IPS-NIHi7 (cell line): Measurements from ENCODE around the gene NUP85.
"Not testable (repeated sequence)": the region's sequence is repeated elsewhere in the genome, so short reads cannot be mapped to it uniquely, and the experiment has no call there.

ENCODE experiments used
- DNase-seq: peaks from one replicate; pipeline ENCODE4 v3.0.0; 2012; ENCODE audit warnings: mixed read lengths; ENCODE audit errors: extremely low spot score

The NUP85 gene

DNA sequence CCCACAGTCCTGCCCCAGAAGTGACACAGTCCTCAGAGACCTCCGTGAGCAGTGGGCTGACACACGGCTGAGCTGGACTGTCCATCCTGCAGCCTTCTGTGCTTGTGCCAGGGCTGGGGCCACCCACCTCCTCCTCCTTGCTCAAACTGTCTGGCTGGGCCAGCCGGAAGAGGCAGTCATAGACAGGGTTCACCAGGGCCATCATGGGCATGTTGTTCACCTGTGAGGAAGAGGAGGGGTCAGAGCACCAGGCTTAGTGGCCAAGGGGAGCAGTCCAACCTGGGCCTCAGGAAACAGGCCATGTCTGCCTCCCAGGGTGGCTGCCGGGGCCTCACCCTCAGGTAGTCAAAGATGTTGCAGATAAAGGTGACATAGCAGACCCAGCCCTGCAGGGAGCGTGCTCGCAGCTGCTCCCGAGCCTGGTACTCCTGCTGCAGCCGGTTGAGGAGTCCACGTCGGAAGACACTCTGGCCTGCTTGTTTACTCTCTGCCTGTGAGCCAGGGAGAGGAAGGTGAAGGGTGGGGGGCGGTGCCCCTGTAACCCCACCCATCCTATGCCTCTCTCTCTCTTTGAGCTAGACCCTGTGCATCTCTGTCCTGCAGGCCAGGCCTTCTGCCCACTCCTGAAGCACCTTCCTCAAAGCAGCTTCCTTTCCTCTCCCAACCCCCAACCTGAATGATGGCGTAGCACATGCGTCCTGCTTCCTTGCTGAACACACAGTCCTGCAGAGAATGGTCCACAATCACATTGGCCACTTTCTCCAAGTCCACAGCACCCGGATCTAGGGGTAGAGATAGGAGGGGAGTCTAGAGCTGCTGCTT lies 62.1 kb downstream of the NUP85 start:
- peak; percentile 79 for DNase-seq

DNA sequence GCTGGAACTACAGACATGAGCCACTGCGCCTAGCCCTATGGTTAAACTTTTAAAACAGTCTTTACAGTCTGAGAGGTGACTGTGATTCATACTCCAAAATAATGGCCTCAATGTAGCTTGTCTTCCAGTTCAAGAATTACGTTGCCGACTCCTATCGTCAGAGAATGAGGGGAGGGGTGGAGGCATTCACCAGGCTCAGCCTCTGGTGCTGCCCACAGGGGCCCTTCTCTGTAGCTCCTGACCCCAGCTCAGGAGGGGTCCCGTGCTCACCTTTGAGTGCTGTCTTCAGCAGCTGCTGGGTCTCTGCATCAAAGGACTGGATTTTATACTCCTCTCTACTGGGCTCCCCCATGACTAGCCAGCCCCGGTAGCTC lies 64.4 kb downstream of the NUP85 start:
- DNase-seq, result no peak

DNA sequence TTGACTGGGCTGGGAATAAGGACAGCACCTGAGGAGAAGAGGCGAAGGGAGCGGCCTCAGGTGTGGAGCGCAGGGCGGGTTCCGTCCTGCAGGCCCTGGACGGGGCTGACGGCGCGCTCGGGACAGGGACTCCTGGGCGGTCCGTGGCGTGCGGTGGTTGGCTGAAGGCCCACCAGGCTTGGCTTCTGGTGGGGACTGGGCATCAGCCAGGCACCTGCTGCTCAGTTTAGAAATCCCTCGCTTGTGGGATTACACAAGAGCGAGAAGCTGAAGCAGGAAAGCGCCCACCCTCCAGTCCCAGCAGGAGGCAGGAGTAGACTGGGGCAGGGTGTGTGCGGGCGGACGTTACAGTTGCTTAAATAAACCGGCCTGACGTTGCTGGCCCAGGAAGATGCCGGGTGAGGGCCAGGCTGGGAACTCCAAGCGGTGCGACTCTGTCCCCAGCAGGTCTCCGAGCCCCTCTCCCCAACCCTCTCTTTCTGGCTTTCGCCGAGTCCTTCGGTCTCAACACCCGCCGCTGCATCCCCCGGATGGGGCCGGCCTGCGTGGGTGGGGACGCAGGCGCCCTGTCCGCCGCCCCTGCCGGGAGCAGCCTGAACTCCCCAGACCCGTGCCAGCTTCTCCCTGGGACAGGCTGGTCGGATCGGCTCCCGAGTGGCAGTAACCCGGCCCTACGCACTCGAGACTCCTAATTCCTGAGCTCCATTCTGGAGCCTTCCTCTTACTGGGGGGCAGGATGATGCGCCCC lies 64.9 kb downstream of the NUP85 start:
- peak; percentile 81 for DNase-seq

DNA sequence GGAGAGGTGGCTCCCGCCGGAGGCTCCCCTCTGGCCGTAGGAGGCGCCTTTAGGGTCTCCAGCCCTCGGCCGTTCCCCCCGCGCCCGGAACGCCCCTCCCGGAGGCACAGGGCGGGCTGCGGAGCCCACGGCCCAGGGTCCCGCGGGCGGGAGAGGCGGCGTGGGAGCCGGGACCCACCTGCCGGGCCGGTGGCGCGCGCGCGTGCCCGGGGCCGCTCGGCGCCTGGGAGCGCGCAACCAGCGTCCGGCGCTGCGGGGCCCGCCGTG lies 65.4 kb downstream of the NUP85 start, which contains the start of gene MIF4GD:
Gene MIF4GD, minus strand, starts transcription at position 266 of the 267 bp plus-strand sequence. CDS start 1,036 bp downstream, outside the sequence.
- no peak for DNase-seq

DNA sequence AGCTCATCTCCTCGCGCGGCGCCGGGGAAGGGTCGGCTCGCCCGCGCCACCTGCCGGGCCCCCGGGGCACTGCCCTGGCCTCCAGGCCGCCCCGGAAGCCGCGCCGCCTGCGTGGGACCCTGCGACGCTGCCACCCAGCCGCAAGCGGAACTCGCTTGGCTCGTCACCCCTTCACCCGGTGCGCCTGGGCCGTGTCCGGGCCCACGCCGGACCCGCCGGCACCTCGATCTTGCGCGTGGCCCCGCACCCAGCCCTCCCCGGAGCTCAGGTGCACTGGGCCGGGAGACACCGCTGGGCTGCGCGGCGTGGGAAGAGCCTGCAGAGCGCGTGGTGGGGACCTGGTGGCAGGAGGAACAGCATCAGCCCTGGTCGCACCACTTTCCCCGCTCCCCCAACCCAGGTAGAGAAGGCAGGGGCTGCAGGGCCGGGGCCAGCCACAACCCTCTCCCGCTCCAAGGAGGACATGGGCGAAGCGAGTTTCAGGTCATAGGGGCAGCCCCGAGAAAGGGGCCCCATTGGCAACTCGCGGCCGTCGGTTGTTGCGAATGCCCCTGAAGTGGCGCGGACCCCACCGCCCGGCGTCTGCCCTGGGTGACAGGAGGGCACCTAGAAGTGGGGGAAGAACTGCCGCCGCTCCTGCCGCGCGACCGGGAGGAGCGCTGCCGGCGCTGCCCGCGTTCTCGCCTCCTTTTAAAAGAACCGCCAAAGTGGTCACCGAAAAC lies 65.9 kb downstream of the NUP85 start:
- peak; percentile 93 for DNase-seq

DNA sequence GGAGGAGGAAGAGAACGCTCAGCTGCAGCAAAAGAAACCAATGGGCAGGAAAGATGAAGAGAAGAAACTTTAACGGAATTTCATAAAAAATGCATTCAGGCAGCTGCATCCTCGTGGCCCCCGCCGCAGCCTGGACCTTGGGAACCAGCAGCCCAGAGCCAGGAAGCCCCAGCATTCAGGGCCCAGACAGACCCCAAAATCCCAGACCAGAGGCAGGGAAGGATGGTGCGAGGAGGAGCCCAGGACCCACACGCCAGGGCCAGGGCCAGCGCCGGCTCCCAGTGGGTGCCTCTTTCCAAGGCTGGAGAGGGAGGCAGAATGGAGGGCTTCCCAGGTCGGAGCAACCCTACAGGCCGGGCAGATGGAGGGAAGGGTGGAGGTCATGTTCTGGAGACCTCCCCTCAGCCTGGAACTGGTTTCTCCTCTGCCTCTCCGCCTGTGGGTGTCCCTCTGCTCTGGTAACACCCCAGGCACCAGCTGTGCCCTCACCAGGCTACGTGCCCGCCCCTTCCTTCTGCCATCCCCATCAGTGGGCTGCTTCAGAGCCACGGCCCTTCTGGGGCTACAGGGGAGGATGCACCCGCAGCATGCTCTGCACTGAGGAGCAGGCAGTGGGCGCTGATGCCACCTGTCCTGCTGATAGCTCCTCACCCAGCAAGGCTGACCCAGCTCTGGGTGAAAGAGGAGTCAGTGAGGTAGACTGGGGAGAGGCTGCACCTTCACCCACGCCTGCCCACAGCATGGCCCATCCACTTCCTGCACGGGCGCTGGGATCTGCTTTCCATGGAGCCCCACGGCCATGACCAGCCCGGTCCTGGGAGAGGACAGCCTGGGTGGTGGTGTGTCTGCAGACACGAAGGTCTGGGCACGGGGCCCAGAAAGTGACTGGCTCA lies 66.7 kb downstream of the NUP85 start:
- DNase-seq, result peak; percentile 8

DNA sequence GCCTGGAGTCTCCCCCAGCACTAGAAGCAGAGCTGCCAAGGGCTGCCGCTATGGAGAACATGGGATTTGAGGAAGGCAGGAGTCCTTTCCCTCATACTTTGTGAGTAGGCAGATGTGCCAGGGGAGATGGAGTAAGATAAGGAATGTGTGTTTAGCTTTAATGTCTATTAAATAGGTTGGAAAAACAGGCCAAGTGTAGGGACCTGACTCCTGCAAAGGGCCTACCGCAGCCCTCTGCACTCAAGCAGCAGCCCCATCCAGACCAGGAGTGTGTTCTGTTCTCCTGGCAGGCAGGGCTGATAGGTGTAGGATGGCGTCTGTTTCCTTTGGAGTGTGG lies 67.3 kb downstream of the NUP85 start:
- DNase-seq, result no peak

DNA sequence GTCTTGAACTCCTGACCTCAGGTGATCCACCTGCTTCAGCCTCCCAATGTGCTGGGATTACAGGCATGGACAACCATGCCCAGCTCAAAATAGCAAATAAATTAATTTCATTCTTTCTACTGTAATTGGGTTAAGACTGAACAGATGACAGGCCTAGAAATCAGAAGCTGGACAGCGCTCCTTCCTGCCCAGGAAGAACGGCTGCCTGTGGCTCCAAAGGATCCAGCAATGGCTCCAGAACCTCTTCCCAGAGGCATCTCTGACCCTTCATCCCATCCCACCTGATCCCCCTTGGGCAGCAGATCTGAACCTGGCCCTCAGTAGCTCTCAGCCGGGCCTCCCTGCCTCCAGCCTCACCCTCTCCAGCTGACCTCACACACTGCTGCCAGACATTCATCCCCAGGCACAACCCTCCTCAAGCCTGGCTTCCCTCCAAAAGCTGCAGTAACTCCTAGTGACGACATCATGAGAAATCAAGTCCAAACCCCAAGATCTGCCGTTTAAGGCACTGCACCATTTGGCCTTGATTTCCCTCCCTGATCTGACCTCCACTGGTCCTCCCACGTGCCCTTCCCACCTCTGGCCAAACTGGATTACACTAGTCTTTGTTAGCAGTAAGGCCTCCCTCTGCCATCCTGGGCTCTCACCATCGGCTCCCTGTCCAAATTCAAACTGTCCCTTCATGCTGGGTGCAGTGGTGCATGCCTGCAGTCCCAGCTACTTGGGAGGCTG lies 68.7 kb downstream of the NUP85 start:
- no peak for DNase-seq

DNA sequence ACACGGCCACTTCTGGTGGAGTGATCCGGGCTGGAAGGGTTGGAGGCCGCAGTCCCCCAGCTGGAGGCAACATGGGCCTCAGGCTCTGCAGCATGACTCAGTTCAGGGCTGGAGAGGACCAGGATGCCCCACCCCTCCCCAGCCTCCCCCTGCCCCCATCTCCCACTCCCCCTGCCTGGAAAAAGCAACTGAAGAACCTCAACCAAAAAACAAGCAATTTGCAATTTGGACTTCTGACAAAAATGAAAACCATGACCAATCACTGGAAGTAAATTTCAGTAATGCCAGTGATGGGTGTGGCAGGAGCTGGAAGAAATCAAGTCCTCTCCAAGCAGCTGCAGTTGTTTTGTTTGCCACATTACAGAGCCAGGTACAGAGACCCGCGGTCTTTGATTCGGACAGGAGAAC lies 72.2 kb downstream of the NUP85 start:
- no peak for DNase-seq

DNA sequence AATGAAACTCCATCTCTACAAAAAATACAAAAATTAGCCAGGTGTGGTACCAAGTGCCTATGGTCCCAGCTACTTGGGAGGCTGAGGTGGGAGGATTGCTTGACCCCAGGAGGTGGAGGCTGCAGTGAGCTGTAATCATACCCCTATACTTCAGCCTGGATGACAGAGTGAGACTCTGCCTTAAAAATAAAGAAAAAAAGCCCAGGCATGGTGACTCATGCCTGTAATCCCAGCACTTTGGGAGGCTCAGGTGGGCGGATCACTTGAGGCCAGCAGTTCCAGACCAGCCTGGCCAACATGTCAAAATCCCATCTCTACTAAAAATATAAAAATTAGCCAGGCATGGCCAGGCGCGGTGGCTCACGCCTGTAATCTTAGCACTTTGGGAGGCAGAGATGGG lies 74.7 kb downstream of the NUP85 start:
- not testable (repeated sequence) for DNase-seq

DNA sequence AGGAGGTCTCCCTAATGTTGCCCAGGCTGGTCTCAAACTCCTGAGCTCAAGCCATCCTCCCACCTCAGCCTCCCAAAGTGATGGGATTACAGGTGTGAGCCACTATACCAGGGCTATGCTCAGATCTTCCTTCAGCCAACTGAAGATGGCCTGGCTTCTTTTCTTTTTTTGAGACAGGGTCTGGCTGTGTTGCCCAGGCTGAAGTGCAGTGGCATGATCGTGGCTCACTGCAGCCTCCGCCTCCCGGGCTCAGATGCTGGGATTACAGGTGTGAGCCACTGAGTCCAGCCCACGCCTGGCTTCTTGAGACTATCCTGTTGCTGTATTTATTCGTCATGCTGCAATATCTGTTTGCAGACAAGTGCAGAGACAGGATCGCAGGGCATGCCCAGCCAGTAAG lies 79.6 kb downstream of the NUP85 start:
- no peak for DNase-seq
